Lower leg skin (tissue), 4 donors: Measurements from ENCODE around the gene CDC42EP5. TPM values are rescaled to one million over a fixed set of nuclear protein-coding genes. Genes with fewer than 3 reads are reported as not detected.
A peak's percentile ranks its signal among the peaks of the same experiment; 100 is the strongest.
"Not testable (repeated sequence)": the region's sequence is repeated elsewhere in the genome, so short reads cannot be mapped to it uniquely, and the experiment has no call there.

Experiments used
- DNase-seq, 2 donors: peaks; one replicate each; pipeline ENCODE4 v3.0.0-alpha.2; 2019; ENCODE audit warnings: low spot score in 2 of 2
- H3K4me3 ChIP-seq: fragments of 200-600 bp; sonication (generic); 2 replicates; pipeline ENCODE4 v1.5.1; 2017; ENCODE audit warnings: mild to moderate bottlenecking, low read depth; ENCODE audit not compliant: poor library complexity, severe bottlenecking
- CTCF ChIP-seq, 3 donors: fragments of 450-650 bp; IDR thresholded peaks; one replicate each; pipeline ENCODE4 v1.5.1; 2016; ENCODE audit warnings: antibody characterized with exemption in 3 of 3, mild to moderate bottlenecking in 3 of 3, moderate library complexity in 2 of 3
- POLR2A ChIP-seq, 2 donors: fragments of 450-650 bp; IDR thresholded peaks; one replicate each; pipeline ENCODE4 v1.6.1; 2016 to 2017; ENCODE audit warnings: antibody characterized with exemption in 2 of 2, mild to moderate bottlenecking in 1 of 2, moderate library complexity in 1 of 2
- WGBS, 2 donors: methylation state at CpG; one replicate each; pipeline ENCODE4 v1.1.5; 2018; 5-methylcytosine and 5-hydroxymethylcytosine counted together
- intact Hi-C: fragments of 100-400 bp; cut with DNase I; formaldehyde crosslinking; loops from one replicate; pipeline ENCODE4 v1.15.0; 2023; ENCODE audit warnings: low total_unique reads
- total RNA-seq, 4 donors: library from RNA; depleted of rRNA; stranded (reverse); fragments of >200 nt; gene quantifications; one replicate each; pipeline ENCODE4 v1.1.0, GENCODE V29; 2016

CDC42EP5 gene
- total RNA-seq, 4 donors from 2014 or later, result 5.5 to 21.8 (median 9.6) TPM

GRCh38 chr19:54451997-54452396 lies 21.1 kb downstream of the CDC42EP5 start:
- no peak overlapping the region for H3K4me3 ChIP-seq
- 84 to 92% methylated on average over 11 of the region's 11 CpGs for WGBS, 2 donors
- TF ChIP-seq CTCF (IDR thresholded peaks at IDR 0.05) (no peak), POLR2A (IDR thresholded peaks at IDR 0.05) (no peak)
- intact Hi-C loops, result no loop called here
- DNase-seq, result no peak

GRCh38 chr19:54451331-54451871 lies 21.7 kb downstream of the CDC42EP5 start:
- DNase-seq, result peak in 1 of 2 donors; percentile 79
- H3K4me3 ChIP-seq, result no peak overlapping the region
- intact Hi-C loops, result no loop called here
- WGBS, 2 donors, result 62 to 64% methylated on average over 9 of the region's 9 CpGs
- TF ChIP-seq CTCF (IDR thresholded peaks at IDR 0.05), result no peak
- TF ChIP-seq POLR2A (IDR thresholded peaks at IDR 0.05), result no peak

- no peak for TF ChIP-seq POLR2A (IDR thresholded peaks at IDR 0.05)
- TF ChIP-seq CTCF (IDR thresholded peaks at IDR 0.05), result no peak
- intact Hi-C loops, result no loop called here
- WGBS, 2 donors, result 0 to 1% methylated on average over 21 of the region's 21 CpGs
- DNase-seq, result no peak
- peak overlapping the region; percentile 88 for H3K4me3 ChIP-seq
Observed at GRCh38 chr19:54449701-54450069, 23.4 kb downstream of the CDC42EP5 start.

GRCh38 chr19:54448774-54449700 lies 24.1 kb downstream of the CDC42EP5 start, which contains the start of gene LENG8:
Gene LENG8, plus strand, starts transcription at chr19:54449199. Its CDS starts 2,146 bp downstream, at chr19:54451345.
- peak; percentile 97 to 100 for DNase-seq
- peak in 1 of 3 donors; percentile 28 for TF ChIP-seq CTCF (IDR thresholded peaks at IDR 0.05)
- peak in 1 of 2 donors; percentile 87 for TF ChIP-seq POLR2A (IDR thresholded peaks at IDR 0.05)
- peak within 1 kb of the TSS; percentile 88 for H3K4me3 ChIP-seq
- WGBS, 2 donors, result 0 to 1% methylated on average over 37 to 43 of the region's 96 CpGs
- intact Hi-C loops, result no loop called here

GRCh38 chr19:54448040-54448773 lies 24.9 kb downstream of the CDC42EP5 start:
- H3K4me3 ChIP-seq, result peak overlapping the region; percentile 74
- intact Hi-C loops, result no loop called here
- 1% methylated on average over 34 of the region's 34 CpGs for WGBS, 2 donors
- TF ChIP-seq POLR2A (IDR thresholded peaks at IDR 0.05) (no peak), CTCF (IDR thresholded peaks at IDR 0.05) (no peak)
- DNase-seq, result peak in 1 of 2 donors; percentile 93

- 85 to 89% methylated on average over 15 of the region's 15 CpGs for WGBS, 2 donors
- H3K4me3 ChIP-seq, intact Hi-C loops, DNase-seq: not testable (repeated sequence)
Observed at GRCh38 chr19:54446349-54446748, 26.7 kb downstream of the CDC42EP5 start.
